ENCODE results near the gene ABO. TPM values are rescaled to one million over a fixed set of nuclear protein-coding genes. Genes with fewer than 3 reads are reported as not detected.

The ABO gene
- total and polyA plus RNA-seq, 7 donors: 0.03 to 0.86 (median 0.51) TPM

DNA sequence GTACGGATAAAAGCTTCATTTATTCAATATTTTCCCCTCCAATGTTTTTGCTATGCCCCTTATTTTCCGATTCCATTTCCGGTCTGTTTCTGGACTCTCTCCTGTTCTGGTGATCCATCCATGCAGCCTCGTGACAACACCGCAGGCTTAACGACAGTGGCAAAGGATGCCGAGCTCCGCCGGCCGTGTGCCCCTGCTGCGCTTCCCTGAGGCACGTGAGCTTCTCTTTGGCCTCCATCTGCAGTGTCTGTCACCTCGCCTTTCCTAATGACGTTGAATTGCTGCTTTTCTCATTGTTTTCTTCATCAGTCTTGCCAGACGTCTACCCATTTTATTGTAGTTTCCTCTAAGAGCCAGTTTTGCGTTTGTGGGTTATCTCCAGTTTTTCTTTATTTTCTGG is 32.3 kb upstream of the ABO start:
- 54 to 66% (median 58%) methylated on average over 16 of the region's 16 CpGs for WGBS, 3 donors
- DNase-seq: no peak
- intact Hi-C loops (cut with DNase I): no loop called here
- Histone ChIP-seq H3K4me1 (no peaks in the 10 kb centered on the region), H3K36me3 (ENCODE audit: insufficient read depth in 1 of 2, low read depth in 1 of 2) (no peaks in the 10 kb centered on the region), H3K9me3 (no peaks in the 10 kb centered on the region), H3K27me3 (ENCODE audit: insufficient read depth in 3 of 3, low read length in 2 of 3) (peaks cover 0 to 33% (median 8%) of the 10 kb centered on the region in 3 donors), H3K4me3 (no peak overlapping the region), H3K27ac (no peak overlapping the region)
- no peak for TF ChIP-seq CTCF (IDR thresholded peaks at IDR 0.05)
- no peak for ATAC-seq

GRCh38 chr9:133306242-133307204 is 31.5 kb upstream of the ABO start:
- ATAC-seq (no peak), DNase-seq (no peak)
- no peak for TF ChIP-seq CTCF (IDR thresholded peaks at IDR 0.05)
- Histone ChIP-seq H3K36me3 (ENCODE audit: insufficient read depth in 1 of 2, low read depth in 1 of 2) (no peaks in the 10 kb centered on the region), H3K27ac (no peak overlapping the region), H3K9me3 (no peaks in the 10 kb centered on the region), H3K4me3 (no peak overlapping the region), H3K4me1 (no peaks in the 10 kb centered on the region), H3K27me3 (ENCODE audit: insufficient read depth in 3 of 3, low read length in 2 of 3) (peaks cover 0 to 41% (median 8%) of the 10 kb centered on the region in 3 donors)
- 42 to 55% (median 50%) methylated on average over 31 of the region's 31 CpGs for WGBS, 3 donors
- intact Hi-C loops (cut with DNase I): no loop called here

DNA sequence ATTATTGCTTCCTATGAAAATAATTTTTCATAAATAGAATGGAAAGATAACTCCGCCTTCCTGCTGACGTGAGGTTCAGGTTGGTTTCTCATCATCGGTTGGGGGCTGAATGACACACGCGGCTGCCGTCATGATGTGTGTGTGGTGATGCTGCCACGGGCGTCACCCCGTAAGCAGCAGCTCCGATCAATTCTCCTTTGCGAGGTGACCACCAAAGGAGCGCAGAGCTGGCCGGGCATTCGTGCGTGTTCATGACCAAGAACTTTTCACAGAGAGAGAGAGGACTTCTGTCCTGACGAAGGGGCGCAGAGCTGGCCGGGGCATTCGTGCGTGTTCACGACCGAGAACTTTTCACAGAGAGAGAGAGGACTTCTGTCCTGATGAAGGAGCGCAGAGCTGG is 30.7 kb upstream of the ABO start:
- DNase-seq (no peak), ATAC-seq (no peak)
- no peaks in the 10 kb centered on the region for H3K36me3 ChIP-seq (ENCODE audit: insufficient read depth in 1 of 2, low read depth in 1 of 2)
- 78 to 86% (median 85%) methylated on average over 20 to 23 of the region's 23 CpGs for WGBS, 3 donors
- H3K27ac ChIP-seq: no peak overlapping the region
- no peaks in the 10 kb centered on the region for H3K4me1 ChIP-seq
- intact Hi-C loops (cut with DNase I): no loop called here
- no peak for TF ChIP-seq CTCF (IDR thresholded peaks at IDR 0.05)
- no peak overlapping the region for H3K4me3 ChIP-seq
- peaks cover 0 to 49% (median 8%) of the 10 kb centered on the region in 3 donors for H3K27me3 ChIP-seq (ENCODE audit: insufficient read depth in 3 of 3, low read length in 2 of 3)
- H3K9me3 ChIP-seq: no peaks in the 10 kb centered on the region

- Histone ChIP-seq H3K9me3 (no peaks in the 10 kb centered on the region), H3K4me3 (no peak overlapping the region), H3K27ac (no peak overlapping the region), H3K27me3 (ENCODE audit: insufficient read depth in 3 of 3, low read length in 2 of 3) (peaks cover 0 to 49% (median 8%) of the 10 kb centered on the region in 3 donors), H3K36me3 (ENCODE audit: insufficient read depth in 1 of 2, low read depth in 1 of 2) (no peaks in the 10 kb centered on the region), H3K4me1 (no peaks in the 10 kb centered on the region)
- intact Hi-C loops (cut with DNase I): no loop called here
- ATAC-seq (no peak), DNase-seq (no peak)
- no peak for TF ChIP-seq CTCF (IDR thresholded peaks at IDR 0.05)
- 72 to 81% (median 74%) methylated on average over 35 to 38 of the region's 38 CpGs for WGBS, 3 donors
These were observed 29.7 kb upstream of the ABO start for GRCh38 chr9:133304477-133305377.
